Naive thymus-derived CD4-positive, alpha-beta T cell (primary cell): ENCODE data around the gene MARCO. TPM values are rescaled to one million over a fixed set of nuclear protein-coding genes. Genes with fewer than 3 reads are reported as not detected.
"Not testable (repeated sequence)": the region's sequence is repeated elsewhere in the genome, so short reads cannot be mapped to it uniquely, and the experiment has no call there.

Source experiments
- ATAC-seq: fragments of 150-1000 bp; cut with Tn5 transposase; 2 replicates; pipeline ENCODE4 v1.10.0; 2021; ENCODE audit warnings: mild to moderate bottlenecking, moderate library complexity
- CTCF ChIA-PET: fragments of 350-600 bp; sonication (Branson Sonifier 250); formaldehyde crosslinking; loops from one replicate; lab custom pipeline; 2021; ENCODE audit warnings: antibody characterized with exemption; lab: Charles Lee
- POLR2A ChIA-PET: fragments of 350-600 bp; sonication (Branson Sonifier 250); formaldehyde crosslinking; loops from one replicate; lab custom pipeline; 2021; ENCODE audit warnings: antibody characterized with exemption, inconsistent platforms; lab: Charles Lee
- DNase-seq, 9 donors: peaks; one replicate each; pipeline versions ENCODE4 v3.0.0 to v3.0.0-alpha.2; 2020 to 2022; ENCODE audit warnings: mixed read lengths in 1 of 9
- H3K27ac ChIP-seq: one replicate; pipeline ENCODE4 v1.7.0; 2013; ENCODE audit warnings: mild to moderate bottlenecking, low read depth, low read length, moderate library complexity
- H3K27me3 ChIP-seq, 2 donors: one replicate each; pipeline ENCODE4 v1.7.0; 2013; ENCODE audit warnings: low read length in 2 of 2, mild to moderate bottlenecking in 2 of 2, moderate library complexity in 2 of 2; ENCODE audit not compliant: control insufficient read depth in 2 of 2, insufficient read depth in 2 of 2
- H3K36me3 ChIP-seq, 3 experiments: 1 replicate in 2 of 3; 2 replicates in 1 of 3; pipeline ENCODE4 v1.7.0; 2013; ENCODE audit warnings: low read length in 3 of 3, mild to moderate bottlenecking in 3 of 3, moderate library complexity in 1 of 3; ENCODE audit not compliant: insufficient read depth in 3 of 3, control insufficient read depth in 2 of 3
- H3K4me1 ChIP-seq, 2 donors: one replicate each; pipeline ENCODE4 v1.7.0; 2013; ENCODE audit warnings: low read length in 2 of 2, mild to moderate bottlenecking in 2 of 2, moderate library complexity in 1 of 2; ENCODE audit not compliant: control insufficient read depth in 2 of 2, insufficient read depth in 2 of 2
- H3K4me3 ChIP-seq: 2 replicates; pipeline ENCODE4 v1.7.0; 2013; ENCODE audit warnings: mild to moderate bottlenecking, low read length
- H3K9me3 ChIP-seq, 3 experiments: 1 replicate in 2 of 3; 2 replicates in 1 of 3; pipeline ENCODE4 v1.7.0; 2013; ENCODE audit warnings: low read length in 3 of 3; ENCODE audit not compliant: control insufficient read depth in 2 of 3
- H3K27ac Mint-ChIP-seq, 9 donors: one replicate each; pipeline ENCODE4 v1.8.0; 2020 to 2022; ENCODE audit warnings: mixed read lengths in 9 of 9, mild to moderate bottlenecking in 8 of 9, moderate library complexity in 5 of 9, inconsistent platforms in 2 of 9
- H3K27me3 Mint-ChIP-seq, 5 donors: one replicate each; pipeline ENCODE4 v1.8.0; 2021 to 2022; ENCODE audit warnings: mixed read lengths in 5 of 5, mild to moderate bottlenecking in 1 of 5
- H3K36me3 Mint-ChIP-seq, 5 donors: one replicate each; pipeline ENCODE4 v1.8.0; 2020 to 2022; ENCODE audit warnings: mixed read lengths in 5 of 5, mild to moderate bottlenecking in 3 of 5, inconsistent platforms in 1 of 5
- H3K4me1 Mint-ChIP-seq, 7 donors: one replicate each; pipeline ENCODE4 v1.8.0; 2020 to 2022; ENCODE audit warnings: mixed read lengths in 7 of 7, mild to moderate bottlenecking in 3 of 7, inconsistent platforms in 1 of 7
- H3K4me3 Mint-ChIP-seq, 10 donors: one replicate each; pipeline ENCODE4 v1.8.0; 2020 to 2022; ENCODE audit warnings: mild to moderate bottlenecking in 10 of 10, mixed read lengths in 10 of 10, moderate library complexity in 6 of 10, inconsistent platforms in 2 of 10
- H3K9me3 Mint-ChIP-seq, 11 donors: one replicate each; pipeline ENCODE4 v1.8.0; 2020 to 2022; ENCODE audit warnings: mixed read lengths in 11 of 11, mild to moderate bottlenecking in 4 of 11, inconsistent platforms in 1 of 11, moderate library complexity in 1 of 11
- intact Hi-C, 2 donors: fragments of 100-400 bp; cut with micrococcal nuclease; formaldehyde crosslinking; loops; one replicate each; pipeline ENCODE4 v1.15.1; 2023
- polyA plus RNA-seq, 2 donors: library from polyadenylated mRNA; unstranded; fragments of 300-500 nt; fragmentation: Illumina TruSeq; gene quantifications; one replicate each; pipeline ENCODE4 v1.2.3, GENCODE V29; 2021
- total RNA-seq, 6 experiments: library from RNA in 5 of 6; stranded (reverse) in 5 of 6; gene quantifications; 1 replicate in 5 of 6; 2 replicates in 1 of 6; pipeline ENCODE4 v1.2.3 and lab custom pipeline; 2021 to 2026

Gene MARCO
- total and polyA plus RNA-seq, 7 experiments from 2014 or later = 0.48 to 2.6 TPM; not detected in 5

GRCh38 chr2:119029297-119029696 is 87.3 kb downstream of the MARCO start:
- Histone ChIP-seq H3K4me3 (no peak overlapping the region), H3K27me3 (peaks cover 0 to 3% of the 10 kb centered on the region in 2 donors), H3K9me3 (no peaks in the 10 kb centered on the region), H3K4me1 (no peaks in the 10 kb centered on the region), H3K36me3 (no peaks in the 10 kb centered on the region), H3K27ac (no peak overlapping the region)
- H3K36me3 Mint-ChIP-seq = peaks cover 0 to 7% (median 0%) of the 10 kb centered on the region in 5 donors
- H3K27ac Mint-ChIP-seq = no peak overlapping the region
- ChIA-PET POLR2A (no interaction called here), CTCF (no interaction called here)
- H3K4me1 Mint-ChIP-seq = no peaks in the 10 kb centered on the region
- H3K4me3 Mint-ChIP-seq = no peak overlapping the region
- peaks cover 0 to 24% (median 2%) of the 10 kb centered on the region in 11 donors for H3K9me3 Mint-ChIP-seq
- H3K27me3 Mint-ChIP-seq = peaks cover 0 to 31% (median 28%) of the 10 kb centered on the region in 5 donors
- ATAC-seq (no peak), DNase-seq (no peak)
- intact Hi-C loops = no loop called here

- POLR2A ChIA-PET, CTCF ChIA-PET, H3K36me3 Mint-ChIP-seq, H3K4me3 Mint-ChIP-seq, H3K4me1 ChIP-seq, H3K9me3 ChIP-seq, H3K27ac ChIP-seq, H3K4me3 ChIP-seq, intact Hi-C loops, H3K36me3 ChIP-seq, H3K27ac Mint-ChIP-seq, ATAC-seq, H3K27me3 ChIP-seq, DNase-seq, H3K4me1 Mint-ChIP-seq: not testable (repeated sequence)
- Mint-ChIP-seq H3K27me3 (peaks cover 0 to 23% (median 17%) of the 10 kb centered on the region in 5 donors), H3K9me3 (peaks cover 0 to 34% (median 9%) of the 10 kb centered on the region in 11 donors)
These were observed 95.9 kb downstream of the MARCO start for GRCh38 chr2:119037922-119038321.

GRCh38 chr2:119040730-119041129 is 98.7 kb downstream of the MARCO start:
- H3K27me3 ChIP-seq = no peaks in the 10 kb centered on the region
- ChIA-PET CTCF (no interaction called here), POLR2A (no interaction called here)
- no peaks in the 10 kb centered on the region for H3K4me1 ChIP-seq
- Mint-ChIP-seq H3K27me3 (peaks cover 4 to 21% (median 18%) of the 10 kb centered on the region in 5 donors), H3K4me1 (no peaks in the 10 kb centered on the region), H3K9me3 (peaks cover 0 to 24% (median 2%) of the 10 kb centered on the region in 11 donors), H3K27ac (no peak overlapping the region), H3K36me3 (no peaks in the 10 kb centered on the region), H3K4me3 (no peak overlapping the region)
- H3K4me3 ChIP-seq = no peak overlapping the region
- H3K36me3 ChIP-seq = no peaks in the 10 kb centered on the region
- no peaks in the 10 kb centered on the region for H3K9me3 ChIP-seq
- H3K27ac ChIP-seq = no peak overlapping the region
- intact Hi-C loops = no loop called here
- DNase-seq (no peak), ATAC-seq (no peak)

Other genes with a start within 250 kb of the MARCO start
- not detected for gene EN1, start 94.5 kb upstream of the MARCO start, total RNA-seq
- not detected for gene EN1, start 94.5 kb upstream of the MARCO start, polyA plus RNA-seq
- gene C1QL2, start 216.6 kb downstream of the MARCO start, total RNA-seq = not detected
- gene C1QL2, start 216.6 kb downstream of the MARCO start, polyA plus RNA-seq = not detected